GM21423 (cell line): Measurements from ENCODE around the gene OR2L3.
"Not testable (repeated sequence)": the region's sequence is repeated elsewhere in the genome, so short reads cannot be mapped to it uniquely, and the experiment has no call there.

Experiments
- ATAC-seq: cut with Tn5 transposase; IDR thresholded peaks from one replicate; pipeline ENCODE4 v1.9.1; 2021; ENCODE audit warnings: mild to moderate bottlenecking, moderate library complexity; ENCODE audit not compliant: unreplicated experiment

Gene OR2L3

GRCh38 chr1:248046536-248046935, at the start of gene OR2L3:
TSS of gene OR2L3 (plus strand) at chr1:248046836. CDS start at chr1:248060682, 13,846 bp downstream.
- ATAC-seq, result no peak

GRCh38 chr1:247998811-247999210, 47.8 kb upstream of the OR2L3 start:
- no peak for ATAC-seq

- ATAC-seq, result no peak
These were observed 46.5 kb upstream of the OR2L3 start for GRCh38 chr1:248000169-248000568.

- ATAC-seq, result no peak
These were observed 38.9 kb upstream of the OR2L3 start for GRCh38 chr1:248007778-248008177.

- no peak for ATAC-seq
These were observed 37.0 kb upstream of the OR2L3 start for GRCh38 chr1:248009681-248010080.

GRCh38 chr1:248013229-248013710, 33.4 kb upstream of the OR2L3 start, which contains the start of gene OR2L5:
TSS of gene OR2L5 (plus strand) at chr1:248013660. CDS start at chr1:248021948, 8,288 bp downstream.
- ATAC-seq, result no peak

DNA sequence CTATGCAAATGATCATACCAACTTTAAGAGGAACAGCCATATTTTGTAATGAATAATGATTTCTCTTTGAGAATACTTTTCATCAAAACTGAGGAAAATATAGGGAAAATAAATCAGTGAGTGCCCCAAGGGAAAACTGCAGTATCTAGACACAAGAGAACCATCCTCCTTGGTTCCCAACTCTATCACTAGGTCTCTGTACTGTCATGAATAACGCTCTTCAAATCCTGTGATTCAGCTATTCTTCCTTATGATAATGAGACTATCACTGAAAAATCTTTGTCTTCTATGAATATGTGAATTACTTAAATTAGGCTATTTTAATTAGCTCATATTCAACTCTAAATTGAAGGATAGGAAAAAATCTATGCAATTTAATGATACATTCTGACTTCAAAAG, 30.8 kb upstream of the OR2L3 start:
- no peak for ATAC-seq

DNA sequence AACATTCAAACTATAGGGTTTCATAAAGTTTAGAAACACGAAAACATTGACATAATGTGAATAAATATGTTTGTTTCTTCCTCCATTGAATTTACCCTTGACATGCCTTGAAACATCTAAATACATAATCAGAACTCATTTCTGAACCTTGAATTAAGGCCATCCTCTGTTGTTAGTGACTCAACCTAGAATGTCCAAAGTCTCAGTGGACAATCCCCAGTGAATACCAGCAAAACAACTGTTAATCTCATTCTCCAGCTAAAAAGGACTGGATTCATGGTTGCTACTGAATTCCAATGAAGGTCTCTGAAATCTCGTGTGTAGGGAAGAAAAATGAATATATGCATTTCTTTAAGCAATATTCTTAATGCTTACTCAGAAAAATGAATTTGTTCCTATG, 16.9 kb upstream of the OR2L3 start, which contains the start of gene OR2L2:
Gene OR2L2, plus strand, starts transcription at position 301 of the 400 bp plus-strand sequence. CDS start 8,198 bp downstream, outside the sequence.
- ATAC-seq, result no peak

- ATAC-seq, result no peak
These were observed 1.4 kb upstream of the OR2L3 start for GRCh38 chr1:248045209-248045608.

GRCh38 chr1:248047008-248047407, 372 bp downstream of the OR2L3 start:
- no peak for ATAC-seq

- no peak for ATAC-seq
These were observed 8.0 kb downstream of the OR2L3 start for GRCh38 chr1:248054671-248055070.

GRCh38 chr1:248055261-248055660, 8.6 kb downstream of the OR2L3 start:
- ATAC-seq, result no peak

DNA sequence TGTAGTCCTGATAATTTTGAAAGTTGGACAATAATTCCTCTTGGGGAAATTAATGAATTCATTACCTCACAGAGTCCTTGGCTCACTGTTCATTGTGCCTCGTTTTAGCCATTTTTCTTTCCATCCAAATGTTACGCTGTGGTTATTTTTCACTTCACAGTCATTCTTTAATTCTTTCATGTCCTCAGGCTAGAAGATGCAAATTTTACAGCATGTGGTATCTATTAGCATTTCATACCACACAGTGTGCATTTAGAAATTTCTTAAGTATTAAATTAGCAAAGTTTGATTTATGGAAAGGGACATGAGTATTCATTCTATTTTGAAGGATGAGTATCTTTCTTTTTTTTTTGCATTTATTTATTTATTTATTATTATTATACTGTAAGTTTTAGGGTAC, 18.4 kb downstream of the OR2L3 start:
- ATAC-seq, result no peak

DNA sequence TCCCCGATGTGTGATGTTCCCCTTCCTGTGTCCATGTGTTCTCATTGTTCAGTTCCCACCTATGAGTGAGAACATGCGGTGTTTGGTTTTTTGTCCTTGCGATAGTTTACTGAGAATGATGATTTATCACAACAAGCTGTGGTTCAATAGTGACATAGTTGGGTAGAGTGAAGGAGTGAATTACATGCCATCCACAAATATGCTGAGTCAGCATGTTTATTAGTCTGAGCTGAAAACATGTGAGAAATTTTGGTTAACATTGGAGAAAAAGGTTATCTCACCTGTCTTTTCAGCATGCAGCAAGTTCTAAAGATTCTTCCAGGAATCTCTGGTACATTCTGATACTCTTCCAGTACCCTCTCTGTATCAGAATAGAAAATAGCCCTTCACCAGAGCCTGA, 19.0 kb downstream of the OR2L3 start:
- ATAC-seq, result no peak

GRCh38 chr1:248083864-248084263, 37.2 kb downstream of the OR2L3 start:
- ATAC-seq, result not testable (repeated sequence)

DNA sequence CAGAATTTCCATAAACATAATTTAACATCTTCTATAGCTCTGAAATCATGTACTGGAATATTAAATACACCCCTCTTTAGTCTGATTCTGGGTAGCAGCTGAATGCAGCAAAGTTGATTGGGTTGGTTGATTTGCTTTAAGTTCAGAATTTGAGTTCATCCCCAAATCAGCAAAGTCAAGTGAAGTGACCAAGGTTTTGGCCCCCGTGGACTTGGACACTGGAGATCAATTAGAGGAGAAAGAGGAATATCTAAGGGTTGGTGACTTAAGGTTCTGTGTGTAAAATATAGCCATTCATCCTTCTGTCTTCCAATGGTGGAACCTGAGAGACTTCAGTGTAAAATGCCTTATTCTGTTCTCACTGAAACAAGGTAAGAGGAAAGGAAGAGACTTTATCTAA, 48.2 kb downstream of the OR2L3 start, which contains the start of gene OR2L13:
Gene OR2L13, plus strand, starts transcription at position 301 of the 400 bp plus-strand sequence. CDS start 4,192 bp downstream, outside the sequence.
- no peak for ATAC-seq

- ATAC-seq, result no peak
These were observed 51.9 kb downstream of the OR2L3 start for GRCh38 chr1:248098529-248098928.

DNA sequence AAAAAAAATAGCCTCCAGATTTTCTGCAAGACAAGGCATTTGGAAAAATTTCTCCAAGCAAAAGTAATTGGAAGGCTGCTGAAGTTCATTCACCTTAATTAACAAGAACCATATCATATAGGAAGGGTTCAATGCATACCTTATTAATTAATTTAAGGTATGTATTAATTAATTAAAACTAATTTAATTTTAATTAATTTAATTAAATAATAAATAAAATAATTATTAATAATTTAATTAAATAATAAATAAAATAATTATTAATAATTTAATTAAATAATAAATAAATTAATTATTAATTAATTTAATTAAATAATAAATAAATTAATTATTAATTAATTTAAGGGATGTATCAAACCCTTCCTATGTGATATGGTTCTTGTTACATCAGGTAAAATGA, 56.2 kb downstream of the OR2L3 start:
- no peak for ATAC-seq

- ATAC-seq, result no peak
These were observed 64.5 kb downstream of the OR2L3 start for GRCh38 chr1:248111157-248111556.
